NCI-H128 (cell line): ENCODE results near the gene CFAP57.

Experiments used
- DNase-seq: peaks from one replicate; lab custom pipeline; 2025; ENCODE audit not compliant: unreplicated experiment; lab: John Stamatoyannopoulos, UW

Gene CFAP57

GRCh38 chr1:43253876-43254275 is 81.7 kb downstream of the CFAP57 start:
- no peak for DNase-seq

GRCh38 chr1:43255438-43256210 is 83.5 kb downstream of the CFAP57 start:
- DNase-seq: no peak

DNA sequence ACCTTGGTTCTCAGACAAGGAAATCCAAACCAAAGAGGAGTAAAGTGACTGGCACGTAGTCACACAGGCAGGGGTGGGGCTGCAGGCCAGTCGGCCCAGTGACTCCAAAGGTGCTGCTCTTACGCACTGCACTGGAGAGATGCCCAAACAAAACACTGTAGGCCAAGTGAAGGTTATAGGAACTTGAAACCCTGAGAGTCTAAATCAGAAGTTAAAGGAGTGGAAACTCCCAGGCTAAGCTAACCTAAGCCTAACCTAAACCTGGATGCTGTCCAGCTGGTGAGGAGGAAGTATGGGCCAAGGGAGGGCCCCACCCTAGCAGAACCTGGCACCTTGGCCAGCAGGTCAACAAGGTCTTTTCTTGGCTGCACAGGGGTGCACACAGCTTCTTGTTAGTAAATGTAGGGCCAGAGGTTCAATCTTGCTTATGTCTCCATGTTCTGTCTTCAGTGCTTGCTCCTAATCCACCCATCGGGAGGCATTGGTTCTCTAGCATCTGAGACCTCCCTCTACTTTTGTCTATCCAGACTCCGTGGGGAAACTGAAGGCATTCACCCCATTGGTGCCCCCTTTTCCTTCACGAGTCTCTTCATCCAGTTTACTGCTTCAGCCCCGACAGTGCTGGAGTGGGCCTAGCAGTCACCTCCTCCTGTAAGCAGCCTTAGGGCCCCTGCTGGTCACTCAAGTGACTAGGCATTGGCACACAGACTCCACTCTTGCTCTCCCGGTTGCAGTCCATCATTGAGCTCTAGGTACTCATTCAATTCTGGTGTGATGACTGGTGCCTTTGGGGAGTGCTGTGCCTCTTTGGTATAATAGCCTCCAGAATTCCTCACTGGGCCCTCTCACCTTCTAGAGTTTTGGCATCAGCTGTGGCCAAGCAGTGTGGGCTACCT is 84.8 kb downstream of the CFAP57 start:
- DNase-seq: no peak

GRCh38 chr1:43258370-43258769 is 86.2 kb downstream of the CFAP57 start:
- no peak for DNase-seq

- DNase-seq: no peak
Measured at GRCh38 chr1:43265431-43265830, 93.3 kb downstream of the CFAP57 start.

DNA sequence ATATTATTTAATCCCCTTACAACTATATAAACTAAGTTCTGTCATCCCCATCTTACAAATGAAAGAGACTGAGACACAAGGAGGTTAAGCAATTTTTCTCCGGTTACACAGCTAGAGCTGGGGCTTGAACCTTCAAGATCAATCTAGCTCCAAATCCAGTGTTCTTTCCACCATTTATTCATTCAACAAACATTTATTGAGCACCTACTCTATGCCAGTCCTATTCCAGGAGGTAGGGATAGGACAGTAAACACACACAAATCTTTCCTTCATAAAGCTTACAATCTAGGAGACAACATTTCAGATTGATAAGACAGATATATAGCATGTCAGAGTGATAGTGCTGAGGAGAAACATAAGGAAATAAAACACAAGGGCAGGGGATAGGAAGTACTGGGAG is 94.8 kb downstream of the CFAP57 start:
- DNase-seq: no peak

DNA sequence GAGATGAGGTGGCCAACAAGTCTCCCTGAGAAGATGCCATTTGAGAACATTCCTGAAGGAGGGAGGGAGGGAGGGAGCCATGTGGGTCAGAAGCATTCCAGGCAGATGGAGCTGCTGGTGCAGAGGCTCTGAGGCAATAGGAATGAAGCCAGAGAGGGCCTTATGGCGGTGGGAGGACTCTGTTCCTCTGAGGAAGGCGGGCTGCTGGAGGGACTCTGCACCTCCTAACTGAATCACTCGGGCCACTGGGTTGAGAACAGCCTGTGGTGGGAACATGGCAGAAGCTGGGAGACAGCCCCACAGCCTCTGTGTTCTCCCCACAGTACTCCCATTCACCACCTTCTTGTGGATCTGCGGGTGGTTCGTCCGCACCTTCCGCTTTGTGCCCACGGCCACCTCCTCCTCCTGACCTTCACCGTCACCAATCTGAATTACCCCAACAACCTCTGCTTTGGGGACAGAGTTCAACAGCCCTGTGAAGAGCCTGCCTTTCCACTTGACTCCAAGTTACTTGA is 95.2 kb downstream of the CFAP57 start:
- DNase-seq: no peak

GRCh38 chr1:43267818-43268425 is 95.8 kb downstream of the CFAP57 start:
- DNase-seq: no peak

- no peak for DNase-seq
Measured at GRCh38 chr1:43269627-43270375, 97.7 kb downstream of the CFAP57 start, which contains the start of gene TMEM125. TMEM125 (plus strand) TSS chr1:43269983; CDS start chr1:43272723, 2,740 bp downstream.

- peak; percentile 16 for DNase-seq
Measured at GRCh38 chr1:43270421-43271095, 98.4 kb downstream of the CFAP57 start.

DNA sequence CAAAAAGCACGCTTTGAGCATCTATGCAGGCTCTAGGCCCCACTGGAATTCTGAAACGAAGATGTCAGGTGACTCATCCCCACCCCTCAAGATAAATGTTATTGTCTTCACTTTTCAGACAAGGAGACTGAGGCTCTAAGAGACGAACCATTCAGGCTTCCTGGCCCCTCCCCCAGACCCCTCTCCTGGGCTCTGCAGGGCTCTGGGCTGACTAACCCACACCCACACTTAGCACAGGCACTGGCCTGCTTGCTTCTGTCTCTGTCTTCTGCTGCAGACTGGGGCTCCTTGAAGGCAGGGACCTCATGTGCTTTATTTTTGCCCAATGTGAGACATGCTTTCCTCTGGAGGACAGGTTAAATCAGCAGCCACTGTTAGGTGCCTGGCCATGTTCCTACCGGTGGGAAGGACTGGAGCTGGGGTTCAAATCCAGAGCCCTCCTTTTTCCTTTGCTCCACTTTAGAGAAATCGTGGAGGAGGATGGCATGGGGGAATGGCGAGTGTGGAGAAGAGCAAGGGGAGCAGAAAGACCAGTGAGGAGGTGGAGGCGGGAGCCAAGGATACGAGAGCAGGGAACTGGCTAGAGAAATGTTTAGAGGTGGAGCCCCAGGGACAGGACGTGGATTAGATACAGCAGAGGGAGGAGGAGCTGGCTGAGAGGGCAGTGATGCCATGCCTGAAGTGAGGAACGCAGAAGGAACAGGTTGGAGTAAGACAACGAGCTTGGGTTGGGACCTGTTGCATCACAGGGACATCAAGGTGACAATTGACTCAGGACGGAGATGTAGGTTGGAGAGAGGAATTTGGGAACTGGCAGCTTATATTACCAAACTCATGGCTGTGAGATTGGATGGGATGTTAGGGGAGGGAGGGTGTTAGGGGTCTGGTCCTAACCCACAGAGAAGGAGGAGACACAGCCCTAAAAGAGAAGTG is 99.3 kb downstream of the CFAP57 start:
- DNase-seq: no peak

- DNase-seq: no peak
Measured at GRCh38 chr1:43272161-43272560, 100.0 kb downstream of the CFAP57 start.

DNA sequence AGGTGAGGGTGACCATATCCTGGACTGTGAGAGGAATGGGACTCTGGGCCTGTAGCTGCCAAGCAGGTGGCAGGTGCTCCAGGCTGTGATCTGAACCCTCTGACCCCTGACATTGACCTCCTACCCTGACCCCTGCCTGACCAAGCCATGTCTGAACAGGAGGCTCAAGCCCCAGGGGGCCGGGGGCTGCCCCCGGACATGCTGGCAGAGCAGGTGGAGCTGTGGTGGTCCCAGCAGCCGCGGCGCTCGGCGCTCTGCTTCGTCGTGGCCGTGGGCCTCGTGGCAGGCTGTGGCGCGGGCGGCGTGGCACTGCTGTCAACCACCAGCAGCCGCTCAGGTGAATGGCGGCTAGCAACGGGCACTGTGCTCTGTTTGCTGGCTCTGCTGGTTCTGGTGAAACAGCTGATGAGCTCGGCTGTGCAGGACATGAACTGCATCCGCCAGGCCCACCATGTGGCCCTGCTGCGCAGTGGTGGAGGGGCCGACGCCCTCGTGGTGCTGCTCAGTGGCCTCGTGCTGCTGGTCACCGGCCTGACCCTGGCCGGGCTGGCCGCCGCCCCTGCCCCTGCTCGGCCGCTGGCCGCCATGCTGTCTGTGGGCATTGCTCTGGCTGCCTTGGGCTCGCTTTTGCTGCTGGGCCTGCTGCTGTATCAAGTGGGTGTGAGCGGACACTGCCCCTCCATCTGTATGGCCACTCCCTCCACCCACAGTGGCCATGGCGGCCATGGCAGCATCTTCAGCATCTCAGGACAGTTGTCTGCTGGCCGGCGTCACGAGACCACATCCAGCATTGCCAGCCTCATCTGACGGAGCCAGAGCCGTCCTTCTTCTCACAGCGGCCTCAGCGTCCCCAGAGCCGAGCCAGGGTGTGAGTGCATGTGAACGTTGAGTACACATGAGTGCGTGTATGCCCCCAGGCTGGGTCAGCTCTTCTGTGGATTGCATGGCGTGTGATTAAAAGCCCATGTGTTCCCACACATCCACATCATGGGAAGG is 100.7 kb downstream of the CFAP57 start:
- DNase-seq: no peak

GRCh38 chr1:43273708-43274107 is 101.6 kb downstream of the CFAP57 start:
- no peak for DNase-seq

- no peak for DNase-seq
Measured at GRCh38 chr1:43274125-43274803, 102.1 kb downstream of the CFAP57 start.

- no peak for DNase-seq
Measured at GRCh38 chr1:43274804-43275180, 102.7 kb downstream of the CFAP57 start.
